ENCODE measurements around the gene TBC1D8.
A peak's percentile ranks its signal among the peaks of the same experiment; 100 is the strongest.

- TF ChIP-seq CTCF (conservative IDR thresholded peaks at IDR 0.05; ENCODE audit: low read depth in 2 of 2), result no peak
- TF ChIP-seq EZH2 (IDR thresholded peaks at IDR 0.05; ENCODE audit: low read depth, unreplicated experiment), result no peak
- TF ChIP-seq POLR2AphosphoS5 (IDR thresholded peaks at IDR 0.05; ENCODE audit: low read depth), result no peak
- TF ChIP-seq NANOG (IDR thresholded peaks at IDR 0.05; ENCODE audit: borderline replicate concordance), result peak; percentile 57; the same call in 1 of the 2 replicates
- TF ChIP-seq JUNB (IDR thresholded peaks at IDR 0.05; ENCODE audit: unreplicated experiment), result no peak
Measured at GRCh38 chr2:101113441-101114267, 37.5 kb downstream of the TBC1D8 start.

All from GM23338 (cell line).